HFFc6 (cell line): ENCODE measurements around the gene EXOC6. TPM values are rescaled to one million over a fixed set of nuclear protein-coding genes. Genes with fewer than 3 reads are reported as not detected.

Experiments used
- DNase-seq: peaks from one replicate; pipeline ENCODE4 v3.0.0-alpha.2; 2018
- H3K27ac Mint-ChIP-seq: 2 replicates; pipeline ENCODE4 v1.8.0; 2020; ENCODE audit warnings: mild to moderate bottlenecking, mixed read lengths
- H3K27me3 Mint-ChIP-seq: 2 replicates; pipeline ENCODE4 v1.8.0; 2021; ENCODE audit warnings: mild to moderate bottlenecking, moderate library complexity, mixed read lengths; ENCODE audit not compliant: insufficient read depth
- H3K36me3 Mint-ChIP-seq: 2 replicates; pipeline ENCODE4 v1.8.0; 2021; ENCODE audit warnings: low read depth, mixed read lengths
- H3K4me1 Mint-ChIP-seq: 2 replicates; pipeline ENCODE4 v1.8.0; 2020; ENCODE audit warnings: low read depth, mixed read lengths
- H3K4me3 Mint-ChIP-seq: 2 replicates; pipeline ENCODE4 v1.8.0; 2020; ENCODE audit warnings: mild to moderate bottlenecking, moderate library complexity, mixed read lengths
- H3K9me3 Mint-ChIP-seq: 2 replicates; pipeline ENCODE4 v1.8.0; 2020; ENCODE audit warnings: mild to moderate bottlenecking, mixed read lengths
- CTCF ChIP-seq: fragments of 200-600 bp; sonication (generic); IDR thresholded peaks from 2 replicates; pipeline ENCODE4 v1.5.0; 2021; ENCODE audit warnings: antibody characterized with exemption, mild to moderate bottlenecking
- total RNA-seq, 6 experiments: library from RNA; stranded (reverse); fragmentation: NEBNext Ultra II Directional; extraction: Animal tissue kit (Norgen Biotek cat#: 25700); gene quantifications; 2 replicates in 1 of 6; 3 replicates in 5 of 6; pipeline ENCODE4 v1.2.3, GENCODE V29; 2021

EXOC6 gene
- total RNA-seq, 6 experiments from 2014 or later = 5.7 to 8.6 (median 6.3) TPM

DNA sequence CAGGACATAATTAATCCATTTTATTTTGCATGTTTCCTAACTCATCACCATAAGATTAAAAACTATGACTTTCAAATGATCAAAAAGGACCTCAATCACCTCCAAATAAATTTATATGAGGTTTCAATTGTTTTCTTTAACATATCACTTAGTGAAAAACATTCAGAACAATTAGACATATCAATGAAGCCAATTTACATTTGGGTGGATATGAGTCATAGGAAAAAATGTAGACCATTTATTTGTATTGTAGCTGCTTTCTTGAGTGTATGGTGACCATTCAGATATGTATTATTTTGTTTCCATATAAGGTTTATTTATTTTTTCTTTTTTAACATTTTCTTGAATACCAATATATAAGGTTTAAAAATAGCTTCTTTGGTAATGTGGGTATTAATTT is 13.3 kb upstream of the EXOC6 start:
- no peaks in the 10 kb centered on the region for H3K27me3 Mint-ChIP-seq
- H3K27ac Mint-ChIP-seq = no peak overlapping the region
- peaks cover 47% of the 10 kb centered on the region for H3K4me1 Mint-ChIP-seq
- no peak overlapping the region for H3K4me3 Mint-ChIP-seq
- H3K9me3 Mint-ChIP-seq = no peaks in the 10 kb centered on the region
- H3K36me3 Mint-ChIP-seq = no peaks in the 10 kb centered on the region
- no peak for TF ChIP-seq CTCF
- DNase-seq = peak; percentile 5

- no peak for TF ChIP-seq CTCF
- no peaks in the 10 kb centered on the region for H3K9me3 Mint-ChIP-seq
- peaks cover 50% of the 10 kb centered on the region for H3K4me1 Mint-ChIP-seq
- no peaks in the 10 kb centered on the region for H3K36me3 Mint-ChIP-seq
- no peaks in the 10 kb centered on the region; the same call in 1 of the 2 replicates for H3K27me3 Mint-ChIP-seq
- DNase-seq = no peak
- no peak overlapping the region for H3K4me3 Mint-ChIP-seq
- H3K27ac Mint-ChIP-seq = no peak overlapping the region
Observed at GRCh38 chr10:92837456-92837855, 10.9 kb upstream of the EXOC6 start.

GRCh38 chr10:92839191-92840085 is 8.9 kb upstream of the EXOC6 start:
- peaks cover 43% of the 10 kb centered on the region for H3K4me1 Mint-ChIP-seq
- H3K36me3 Mint-ChIP-seq = no peaks in the 10 kb centered on the region
- H3K9me3 Mint-ChIP-seq = no peaks in the 10 kb centered on the region
- TF ChIP-seq CTCF = peak; percentile 67
- no peaks in the 10 kb centered on the region; the same call in 1 of the 2 replicates for H3K27me3 Mint-ChIP-seq
- DNase-seq = peak; percentile 44
- no peak overlapping the region for H3K27ac Mint-ChIP-seq
- no peak overlapping the region for H3K4me3 Mint-ChIP-seq

DNA sequence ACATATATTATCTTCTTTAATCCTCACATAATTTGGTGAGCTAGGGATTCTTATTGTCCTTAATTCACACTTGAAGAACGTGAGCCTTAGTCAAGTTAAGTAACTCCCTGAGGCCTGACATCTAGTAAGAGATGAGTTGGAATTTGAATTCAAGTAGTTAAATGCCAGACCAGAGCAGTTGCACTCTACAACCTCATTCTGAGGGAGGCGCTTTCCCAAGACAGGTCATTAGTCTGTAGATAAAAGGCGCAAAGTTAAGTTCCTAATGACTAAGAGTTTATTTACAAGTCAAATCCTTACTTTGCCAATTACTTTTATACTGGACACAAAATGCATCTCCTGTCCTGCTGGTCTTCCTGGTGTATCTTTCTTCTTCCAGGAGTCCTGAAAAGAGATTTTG is 3.6 kb upstream of the EXOC6 start:
- DNase-seq = peak; percentile 35
- no peak overlapping the region for H3K27ac Mint-ChIP-seq
- no peak overlapping the region for H3K4me3 Mint-ChIP-seq
- H3K9me3 Mint-ChIP-seq = no peaks in the 10 kb centered on the region; the same call in 1 of the 2 replicates
- peak; percentile 51 for TF ChIP-seq CTCF
- peaks cover 4% of the 10 kb centered on the region for H3K27me3 Mint-ChIP-seq
- no peaks in the 10 kb centered on the region for H3K36me3 Mint-ChIP-seq
- H3K4me1 Mint-ChIP-seq = peaks cover 43% of the 10 kb centered on the region

DNA sequence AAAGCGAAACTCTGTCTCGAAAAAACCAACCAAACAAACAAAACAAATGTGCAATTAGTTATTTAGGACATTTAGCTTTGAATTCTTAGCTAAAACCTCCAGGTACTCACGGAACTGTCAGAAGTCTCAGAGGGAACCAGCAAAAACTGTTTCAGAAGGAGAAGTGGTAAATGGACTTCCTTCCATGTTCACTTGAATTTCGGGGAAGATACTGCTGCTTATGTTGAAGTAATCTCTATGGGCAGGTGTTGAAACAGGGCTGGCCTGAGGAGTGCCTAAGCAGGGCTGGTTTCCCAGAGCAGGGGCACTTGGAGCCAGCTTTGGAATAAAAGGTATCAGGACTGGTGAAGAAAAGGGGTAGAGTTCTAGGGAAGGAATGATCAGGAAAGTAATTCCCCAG is 2.4 kb upstream of the EXOC6 start:
- Mint-ChIP-seq H3K27me3 (peaks cover 4% of the 10 kb centered on the region), H3K4me1 (peaks cover 51% of the 10 kb centered on the region), H3K36me3 (no peaks in the 10 kb centered on the region), H3K4me3 (no peak overlapping the region), H3K27ac (no peak overlapping the region), H3K9me3 (no peaks in the 10 kb centered on the region; the same call in 1 of the 2 replicates)
- no peak for DNase-seq
- no peak for TF ChIP-seq CTCF
